Upper lobe of left lung (tissue), 6 donors: ENCODE results near the gene ADAM19. TPM values are rescaled to one million over a fixed set of nuclear protein-coding genes. Genes with fewer than 3 reads are reported as not detected.

Source experiments
- ATAC-seq, 2 donors: fragments of 200-7000 bp; cut with Tn5 transposase; one replicate each; pipeline ENCODE4 v1.9.1; 2022; ENCODE audit warnings: mild to moderate bottlenecking in 2 of 2, moderate library complexity in 2 of 2; ENCODE audit not compliant: low FRiP score in 2 of 2
- DNase-seq, 2 donors: peaks; one replicate each; pipeline ENCODE4 v3.0.0-alpha.2; 2019 to 2020
- H3K27ac ChIP-seq, 4 donors: fragments of 200-600 bp; sonication (generic); one replicate each; pipeline ENCODE4 v1.5.1; 2016 to 2019
- H3K27me3 ChIP-seq, 4 donors: fragments of 200-600 bp; sonication (generic); one replicate each; pipeline ENCODE4 v1.5.1; 2017 to 2019
- H3K36me3 ChIP-seq, 4 donors: fragments of 200-600 bp; sonication (generic); one replicate each; pipeline ENCODE4 v1.5.1; 2016 to 2019
- H3K4me1 ChIP-seq, 4 donors: fragments of 200-600 bp; sonication (generic); one replicate each; pipeline ENCODE4 v1.5.1; 2018 to 2019
- H3K4me3 ChIP-seq, 4 donors: fragments of 200-600 bp; sonication (generic); one replicate each; pipeline ENCODE4 v1.5.1; 2017 to 2019; ENCODE audit warnings: mild to moderate bottlenecking in 2 of 4, moderate library complexity in 1 of 4
- H3K9me3 ChIP-seq, 4 donors: fragments of 200-600 bp; sonication (generic); one replicate each; pipeline ENCODE4 v1.5.1; 2018 to 2019
- CTCF ChIP-seq, 6 experiments: fragments of 450-650 bp in 4 of 6; fragments of 200-600 bp in 2 of 6; sonication (generic) in 2 of 6; IDR thresholded peaks; one replicate each; pipeline ENCODE4 v1.5.1; 2016 to 2019; ENCODE audit warnings: antibody characterized with exemption in 6 of 6
- EP300 ChIP-seq, 4 donors: sonication (generic); formaldehyde crosslinking; IDR thresholded peaks; one replicate each; pipeline ENCODE4 v1.5.1; 2017; ENCODE audit warnings: antibody characterized with exemption in 4 of 4, control low read depth in 2 of 4
- POLR2A ChIP-seq, 4 donors: fragments of 450-650 bp; IDR thresholded peaks; one replicate each; pipeline ENCODE4 v1.5.1; 2016 to 2017; ENCODE audit warnings: antibody characterized with exemption in 4 of 4, mild to moderate bottlenecking in 2 of 4
- POLR2AphosphoS5 ChIP-seq, 2 donors: sonication (generic); formaldehyde crosslinking; IDR thresholded peaks; one replicate each; pipeline ENCODE4 v1.5.1; 2017; ENCODE audit warnings: antibody characterized with exemption in 2 of 2
- WGBS, 2 donors: methylation state at CpG; one replicate each; pipeline ENCODE4 v1.1.5; 2017 to 2018; 5-methylcytosine and 5-hydroxymethylcytosine counted together
- total RNA-seq, 6 donors: library from RNA; depleted of rRNA in 4 of 6; stranded (reverse); fragments of >200 nt in 4 of 6; gene quantifications; one replicate each; pipeline versions ENCODE4 v1.1.0 to v1.2.1, GENCODE V29; 2016 to 2021
- donor health status: DM: no; HTN: no; CAD: no; lungs with moderate emphysema.
- donor health status: DM: no; HTN: yes; CAD: no; lungs with severe emphysema.

The ADAM19 gene
- total RNA-seq, 6 donors from 2014 or later, result 5.5 to 17.0 (median 7.1) TPM

GRCh38 chr5:157559301-157559700 lies 16.3 kb downstream of the ADAM19 start:
- H3K36me3 ChIP-seq, result no peaks in the 10 kb centered on the region
- DNase-seq, result no peak
- H3K4me3 ChIP-seq, result no peak overlapping the region
- H3K27me3 ChIP-seq, result no peaks in the 10 kb centered on the region
- H3K4me1 ChIP-seq, result peaks cover 28 to 55% (median 44%) of the 10 kb centered on the region in 4 donors
- H3K27ac ChIP-seq, result no peak overlapping the region
- WGBS, 2 donors, result 54% methylated on average over 2 of the region's 2 CpGs
- no peaks in the 10 kb centered on the region for H3K9me3 ChIP-seq
- no peak for ATAC-seq
- TF ChIP-seq CTCF (IDR thresholded peaks at IDR 0.05) (no peak), POLR2A (IDR thresholded peaks at IDR 0.05) (no peak), POLR2AphosphoS5 (IDR thresholded peaks at IDR 0.05) (no peak), EP300 (IDR thresholded peaks at IDR 0.05) (no peak)

- H3K36me3 ChIP-seq, result no peaks in the 10 kb centered on the region
- TF ChIP-seq POLR2A (IDR thresholded peaks at IDR 0.05) (no peak), EP300 (IDR thresholded peaks at IDR 0.05) (no peak), POLR2AphosphoS5 (IDR thresholded peaks at IDR 0.05) (no peak), CTCF (IDR thresholded peaks at IDR 0.05) (no peak)
- WGBS, 2 donors, result 30 to 57% methylated on average over 2 of the region's 2 CpGs
- DNase-seq (no peak), ATAC-seq (no peak)
- H3K4me3 ChIP-seq, result no peak overlapping the region
- H3K27ac ChIP-seq, result no peak overlapping the region
- no peaks in the 10 kb centered on the region for H3K9me3 ChIP-seq
- H3K27me3 ChIP-seq, result no peaks in the 10 kb centered on the region
- H3K4me1 ChIP-seq, result peaks cover 22 to 52% (median 43%) of the 10 kb centered on the region in 4 donors
Measured at GRCh38 chr5:157558681-157559080, 16.9 kb downstream of the ADAM19 start.

GRCh38 chr5:157558041-157558595 lies 17.5 kb downstream of the ADAM19 start:
- Histone ChIP-seq H3K36me3 (no peaks in the 10 kb centered on the region), H3K27me3 (no peaks in the 10 kb centered on the region), H3K4me3 (no peak overlapping the region), H3K4me1 (peaks cover 19 to 46% (median 42%) of the 10 kb centered on the region in 4 donors), H3K9me3 (no peaks in the 10 kb centered on the region), H3K27ac (no peak overlapping the region)
- TF ChIP-seq EP300 (IDR thresholded peaks at IDR 0.05), result no peak
- no peak for TF ChIP-seq CTCF (IDR thresholded peaks at IDR 0.05)
- TF ChIP-seq POLR2AphosphoS5 (IDR thresholded peaks at IDR 0.05), result no peak
- no peak for TF ChIP-seq POLR2A (IDR thresholded peaks at IDR 0.05)
- 70 to 79% methylated on average over 4 of the region's 4 CpGs for WGBS, 2 donors
- DNase-seq (no peak), ATAC-seq (no peak)

- Histone ChIP-seq H3K27ac (no peak overlapping the region), H3K36me3 (no peaks in the 10 kb centered on the region), H3K27me3 (no peaks in the 10 kb centered on the region), H3K4me3 (no peak overlapping the region), H3K4me1 (peaks cover 12 to 35% (median 33%) of the 10 kb centered on the region in 4 donors), H3K9me3 (no peaks in the 10 kb centered on the region)
- 91 to 97% methylated on average over 8 of the region's 8 CpGs for WGBS, 2 donors
- no peak for TF ChIP-seq CTCF (IDR thresholded peaks at IDR 0.05)
- no peak for TF ChIP-seq POLR2AphosphoS5 (IDR thresholded peaks at IDR 0.05)
- no peak for TF ChIP-seq POLR2A (IDR thresholded peaks at IDR 0.05)
- no peak for TF ChIP-seq EP300 (IDR thresholded peaks at IDR 0.05)
- ATAC-seq, result no peak
- no peak for DNase-seq
Measured at GRCh38 chr5:157556615-157557418, 18.8 kb downstream of the ADAM19 start.
